Loucy (cell line): ENCODE data around the gene STX18.
A peak's percentile ranks its signal among the peaks of the same experiment; 100 is the strongest.

Experiments used
- EZH2phosphoT487 ChIP-seq: fragments of 200-600 bp; IDR thresholded peaks from 2 replicates; pipeline ENCODE4 v1.6.1; 2018; ENCODE audit warnings: antibody characterized with exemption, mild to moderate bottlenecking, moderate library complexity, borderline replicate concordance
- TF ChIP-seq, protein P1 (sequence below): fragments of 200-600 bp; sonication (generic); conservative IDR thresholded peaks from 2 replicates; pipeline ENCODE4 v1.5.1; 2014; ENCODE audit warnings: mild to moderate bottlenecking, antibody characterized with exemption, low read length

GRCh38 chr4:4524364-4524763 lies 17.5 kb downstream of the STX18 start:
- TF ChIP-seq, protein P1, sequence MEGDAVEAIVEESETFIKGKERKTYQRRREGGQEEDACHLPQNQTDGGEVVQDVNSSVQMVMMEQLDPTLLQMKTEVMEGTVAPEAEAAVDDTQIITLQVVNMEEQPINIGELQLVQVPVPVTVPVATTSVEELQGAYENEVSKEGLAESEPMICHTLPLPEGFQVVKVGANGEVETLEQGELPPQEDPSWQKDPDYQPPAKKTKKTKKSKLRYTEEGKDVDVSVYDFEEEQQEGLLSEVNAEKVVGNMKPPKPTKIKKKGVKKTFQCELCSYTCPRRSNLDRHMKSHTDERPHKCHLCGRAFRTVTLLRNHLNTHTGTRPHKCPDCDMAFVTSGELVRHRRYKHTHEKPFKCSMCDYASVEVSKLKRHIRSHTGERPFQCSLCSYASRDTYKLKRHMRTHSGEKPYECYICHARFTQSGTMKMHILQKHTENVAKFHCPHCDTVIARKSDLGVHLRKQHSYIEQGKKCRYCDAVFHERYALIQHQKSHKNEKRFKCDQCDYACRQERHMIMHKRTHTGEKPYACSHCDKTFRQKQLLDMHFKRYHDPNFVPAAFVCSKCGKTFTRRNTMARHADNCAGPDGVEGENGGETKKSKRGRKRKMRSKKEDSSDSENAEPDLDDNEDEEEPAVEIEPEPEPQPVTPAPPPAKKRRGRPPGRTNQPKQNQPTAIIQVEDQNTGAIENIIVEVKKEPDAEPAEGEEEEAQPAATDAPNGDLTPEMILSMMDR = peak; percentile 33; the same call in 1 of the 2 replicates
- TF ChIP-seq EZH2phosphoT487 = no peak
